Measurements from ENCODE around the gene KCNJ12.
"Not testable (repeated sequence)": the region's sequence is repeated elsewhere in the genome, so short reads cannot be mapped to it uniquely, and the experiment has no call there.

Gene KCNJ12

GRCh38 chr17:21376081-21376758 lies at the start of gene KCNJ12:
KCNJ12 (plus strand) TSS chr17:21376357; CDS start chr17:21415343, 38,986 bp downstream.
- CTCF ChIA-PET = no interaction called here
- H3K27ac ChIP-seq = no peak within 1 kb of the TSS
- TF ChIP-seq CTCF (conservative IDR thresholded peaks at IDR 0.05; ENCODE audit: low read depth) = no peak
- POLR2A ChIA-PET (ENCODE audit: low non-redundant PET) = no interaction called here
- DNase-seq (ENCODE audit: low spot score) = no peak

- DNase-seq (ENCODE audit: low spot score); CTCF ChIA-PET; H3K27ac ChIP-seq; POLR2A ChIA-PET (ENCODE audit: low non-redundant PET): not testable (repeated sequence)
These were observed 48.2 kb upstream of the KCNJ12 start for GRCh38 chr17:21327921-21328320.

GRCh38 chr17:21328778-21329177 lies 47.4 kb upstream of the KCNJ12 start:
- DNase-seq (ENCODE audit: low spot score); POLR2A ChIA-PET (ENCODE audit: low non-redundant PET); H3K27ac ChIP-seq; CTCF ChIA-PET: not testable (repeated sequence)

- ChIA-PET POLR2A (ENCODE audit: low non-redundant PET) (no interaction called here), CTCF (no interaction called here)
- no peak for DNase-seq (ENCODE audit: low spot score)
- no peak for TF ChIP-seq CTCF (conservative IDR thresholded peaks at IDR 0.05; ENCODE audit: low read depth)
- H3K27ac ChIP-seq = no peak overlapping the region
These were observed 45.6 kb upstream of the KCNJ12 start for GRCh38 chr17:21330436-21331160.

GRCh38 chr17:21336541-21337294 lies 39.4 kb upstream of the KCNJ12 start:
- H3K27ac ChIP-seq; CTCF ChIA-PET; POLR2A ChIA-PET (ENCODE audit: low non-redundant PET); DNase-seq (ENCODE audit: low spot score): not testable (repeated sequence)

- DNase-seq (ENCODE audit: low spot score); POLR2A ChIA-PET (ENCODE audit: low non-redundant PET); CTCF ChIA-PET; H3K27ac ChIP-seq: not testable (repeated sequence)
These were observed 38.1 kb upstream of the KCNJ12 start for GRCh38 chr17:21337981-21338625.

- no peak overlapping the region for H3K27ac ChIP-seq
- no peak for TF ChIP-seq CTCF (conservative IDR thresholded peaks at IDR 0.05; ENCODE audit: low read depth)
- CTCF ChIA-PET = no interaction called here
- POLR2A ChIA-PET (ENCODE audit: low non-redundant PET) = no interaction called here
- DNase-seq (ENCODE audit: low spot score) = no peak
These were observed 37.1 kb upstream of the KCNJ12 start for GRCh38 chr17:21339011-21339410.

- H3K27ac ChIP-seq; POLR2A ChIA-PET (ENCODE audit: low non-redundant PET); CTCF ChIA-PET; DNase-seq (ENCODE audit: low spot score): not testable (repeated sequence)
These were observed 36.6 kb upstream of the KCNJ12 start for GRCh38 chr17:21339571-21339970.

- CTCF ChIA-PET = interaction anchor here (0.6 kb wide), 1 partner anchor 296 kb away, joined by 3 read pairs; no protein-coding TSS in a partner anchor
- DNase-seq (ENCODE audit: low spot score); POLR2A ChIA-PET (ENCODE audit: low non-redundant PET); H3K27ac ChIP-seq: not testable (repeated sequence)
These were observed 35.8 kb upstream of the KCNJ12 start for GRCh38 chr17:21340407-21340806.

GRCh38 chr17:21341279-21341678 lies 34.9 kb upstream of the KCNJ12 start:
- DNase-seq (ENCODE audit: low spot score); CTCF ChIA-PET; POLR2A ChIA-PET (ENCODE audit: low non-redundant PET); H3K27ac ChIP-seq: not testable (repeated sequence)

GRCh38 chr17:21341925-21342540 lies 34.1 kb upstream of the KCNJ12 start:
- DNase-seq (ENCODE audit: low spot score); CTCF ChIA-PET; H3K27ac ChIP-seq; POLR2A ChIA-PET (ENCODE audit: low non-redundant PET): not testable (repeated sequence)

GRCh38 chr17:21343061-21343949 lies 32.9 kb upstream of the KCNJ12 start:
- POLR2A ChIA-PET (ENCODE audit: low non-redundant PET); DNase-seq (ENCODE audit: low spot score): not testable (repeated sequence)

More at GRCh38 chr17:21343061-21343949, 32.9 kb upstream of the KCNJ12 start:
- H3K27ac ChIP-seq, CTCF ChIA-PET: not testable (repeated sequence)

Data from RWPE1 (cell line).